GM18502 (cell line): Measurements from ENCODE around the gene ALG12.
"Not testable (repeated sequence)": the region's sequence is repeated elsewhere in the genome, so short reads cannot be mapped to it uniquely, and the experiment has no call there.

Experiments used
- ATAC-seq: cut with Tn5 transposase; IDR thresholded peaks from one replicate; pipeline ENCODE4 v1.9.1; 2021; ENCODE audit warnings: mild to moderate bottlenecking; ENCODE audit not compliant: unreplicated experiment, poor library complexity

ALG12 gene

GRCh38 chr22:49852568-49852897 is 65.7 kb downstream of the ALG12 start:
- ATAC-seq = not testable (repeated sequence)

- ATAC-seq = no peak
Observed at GRCh38 chr22:49850959-49851802, 67.1 kb downstream of the ALG12 start.
